PC-3 (cell line): ENCODE measurements around the gene CELA3A. TPM values are rescaled to one million over a fixed set of nuclear protein-coding genes. Genes with fewer than 3 reads are reported as not detected.

Experiments used
- ATAC-seq: fragments of 200-7000 bp; cut with Tn5 transposase; 2 replicates; pipeline ENCODE4 v1.9.1; 2020; ENCODE audit warnings: mild to moderate bottlenecking, moderate library complexity
- BruUV-seq: library from RNA; stranded (reverse); fragments of 400-500 nt; replicated peaks from 2 replicates; lab custom pipeline; 2021; lab: Mats Ljungman, UMichigan
- CTCF ChIA-PET: fragments of 300-600 bp; sonication (Branson Sonifier 250); formaldehyde crosslinking; loops from one replicate; lab custom pipeline; 2022; ENCODE audit warnings: antibody characterized with exemption; lab: Charles Lee
- POLR2A ChIA-PET: fragments of 300-600 bp; sonication (Branson Sonifier 250); formaldehyde crosslinking; loops from one replicate; lab custom pipeline; 2022; ENCODE audit warnings: antibody characterized with exemption; ENCODE audit not compliant: unreplicated experiment; lab: Charles Lee
- DNase-seq: peaks from one replicate; pipeline ENCODE4 v3.0.0-alpha.2; 2015
- H2AFZ ChIP-seq: fragments of 300-600 bp; sonication (generic); 2 replicates; pipeline ENCODE4 v1.6.0; 2016; ENCODE audit warnings: antibody characterized with exemption, low read length
- H3F3A ChIP-seq: fragments of 300-600 bp; sonication (generic); one replicate; pipeline ENCODE4 v1.6.0; 2017; ENCODE audit warnings: antibody characterized with exemption, low read length, control low read depth, mild to moderate bottlenecking; ENCODE audit not compliant: unreplicated experiment
- H3K27ac ChIP-seq: fragments of 300-600 bp; sonication (generic); 2 replicates; pipeline ENCODE4 v1.5.1; 2016; ENCODE audit warnings: mild to moderate bottlenecking, low read length
- H3K27me3 ChIP-seq: fragments of 300-600 bp; sonication (generic); 2 replicates; pipeline ENCODE4 v1.6.1; 2016; ENCODE audit warnings: low read length, mixed read lengths
- H3K36me3 ChIP-seq: fragments of 300-600 bp; sonication (generic); 2 replicates; pipeline ENCODE4 v1.6.1; 2016; ENCODE audit warnings: low read depth, mixed run types, low read length, mixed read lengths
- H3K4me1 ChIP-seq: fragments of 300-600 bp; sonication (generic); 2 replicates; pipeline ENCODE4 v1.5.1; 2016; ENCODE audit warnings: low read length; ENCODE audit not compliant: insufficient read depth
- H3K4me2 ChIP-seq: fragments of 300-600 bp; sonication (generic); 2 replicates; pipeline ENCODE4 v1.6.0; 2016; ENCODE audit warnings: low read length
- H3K4me3 ChIP-seq: fragments of 300-600 bp; sonication (generic); 2 replicates; pipeline ENCODE4 v1.5.1; 2016; ENCODE audit warnings: mild to moderate bottlenecking, low read length, mixed read lengths
- H3K79me2 ChIP-seq: fragments of 300-600 bp; sonication (generic); 2 replicates; pipeline ENCODE4 v1.6.1; 2017; ENCODE audit warnings: low read length, mixed read lengths
- H3K9ac ChIP-seq: fragments of 300-600 bp; sonication (generic); 2 replicates; pipeline ENCODE4 v1.6.0; 2016; ENCODE audit warnings: mild to moderate bottlenecking, low read length
- H3K9me2 ChIP-seq: fragments of 300-600 bp; sonication (generic); replicated peaks from 2 replicates; pipeline ENCODE4 v1.6.1; 2016; ENCODE audit warnings: mixed run types, low read length, mixed read lengths
- H3K9me3 ChIP-seq: fragments of 300-600 bp; sonication (generic); 2 replicates; pipeline ENCODE4 v1.6.1; 2016; ENCODE audit warnings: low read length, mixed read lengths
- H4K20me1 ChIP-seq: fragments of 300-600 bp; sonication (generic); 2 replicates; pipeline ENCODE4 v1.6.1; 2016; ENCODE audit warnings: low read length, mixed read lengths
- EZH2 ChIP-seq: fragments of 300-600 bp; sonication (generic); IDR thresholded peaks from one replicate; pipeline ENCODE4 v1.6.1; 2017; ENCODE audit warnings: antibody characterized with exemption, mild to moderate bottlenecking, low read length; ENCODE audit not compliant: unreplicated experiment
- EZH2phosphoT487 ChIP-seq: fragments of 300-600 bp; sonication (generic); IDR thresholded peaks from 2 replicates; pipeline ENCODE4 v1.6.1; 2018; ENCODE audit warnings: mild to moderate bottlenecking, antibody characterized with exemption, low read length, borderline replicate concordance
- intact Hi-C: fragments of 100-400 bp; cut with micrococcal nuclease; formaldehyde crosslinking; loops from 2 replicates; pipeline ENCODE4 v1.9.0; 2023
- total RNA-seq: library from RNA; depleted of rRNA; stranded (reverse); fragments of >200 nt; gene quantifications from 2 replicates; pipeline ENCODE4 v1.2.3, GENCODE V29; 2014
- TF ChIP-seq, protein P1 (sequence below): fragments of 300-600 bp; sonication (generic); conservative IDR thresholded peaks from 2 replicates; pipeline ENCODE4 v1.5.1; 2017; ENCODE audit warnings: antibody characterized with exemption, low read depth, mild to moderate bottlenecking, low read length

Gene CELA3A
- total RNA-seq, 1 experiment from 2014 or later = not detected

GRCh38 chr1:22053861-22054770, 52.7 kb downstream of the CELA3A start:
- peak overlapping the region; percentile 91 for H3K4me2 ChIP-seq
- ATAC-seq (no peak), DNase-seq (no peak)
- POLR2A ChIA-PET = interaction anchor here (0.6 kb wide), 1 partner anchor 125 kb away, joined by 3 read pairs; no protein-coding TSS in a partner anchor
- TF ChIP-seq, protein P1, sequence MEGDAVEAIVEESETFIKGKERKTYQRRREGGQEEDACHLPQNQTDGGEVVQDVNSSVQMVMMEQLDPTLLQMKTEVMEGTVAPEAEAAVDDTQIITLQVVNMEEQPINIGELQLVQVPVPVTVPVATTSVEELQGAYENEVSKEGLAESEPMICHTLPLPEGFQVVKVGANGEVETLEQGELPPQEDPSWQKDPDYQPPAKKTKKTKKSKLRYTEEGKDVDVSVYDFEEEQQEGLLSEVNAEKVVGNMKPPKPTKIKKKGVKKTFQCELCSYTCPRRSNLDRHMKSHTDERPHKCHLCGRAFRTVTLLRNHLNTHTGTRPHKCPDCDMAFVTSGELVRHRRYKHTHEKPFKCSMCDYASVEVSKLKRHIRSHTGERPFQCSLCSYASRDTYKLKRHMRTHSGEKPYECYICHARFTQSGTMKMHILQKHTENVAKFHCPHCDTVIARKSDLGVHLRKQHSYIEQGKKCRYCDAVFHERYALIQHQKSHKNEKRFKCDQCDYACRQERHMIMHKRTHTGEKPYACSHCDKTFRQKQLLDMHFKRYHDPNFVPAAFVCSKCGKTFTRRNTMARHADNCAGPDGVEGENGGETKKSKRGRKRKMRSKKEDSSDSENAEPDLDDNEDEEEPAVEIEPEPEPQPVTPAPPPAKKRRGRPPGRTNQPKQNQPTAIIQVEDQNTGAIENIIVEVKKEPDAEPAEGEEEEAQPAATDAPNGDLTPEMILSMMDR = no peak
- TF ChIP-seq EZH2 (no peak), EZH2phosphoT487 (no peak)
- H3K36me3 ChIP-seq = peaks cover 23% of the 10 kb centered on the region; the same call in 1 of the 2 replicates
- intact Hi-C loops = no loop called here
- H3K4me3 ChIP-seq = peak overlapping the region; percentile 98
- peaks cover 25% of the 10 kb centered on the region for H3K4me1 ChIP-seq
- no TSS peak for BruUV-seq
- no peaks in the 10 kb centered on the region for H3K9me2 ChIP-seq
- peaks cover 62% of the 10 kb centered on the region for H3K79me2 ChIP-seq
- H3K27me3 ChIP-seq = no peaks in the 10 kb centered on the region
- H4K20me1 ChIP-seq = peaks cover 52% of the 10 kb centered on the region
- no peaks in the 10 kb centered on the region for H3K9me3 ChIP-seq
- H2AFZ ChIP-seq = no peak overlapping the region
- peak overlapping the region; percentile 66; the same call in 1 of the 2 replicates for H3K27ac ChIP-seq
- H3F3A ChIP-seq = no peaks in the 10 kb centered on the region
- H3K9ac ChIP-seq = peak overlapping the region; percentile 99
- CTCF ChIA-PET = no interaction called here

GRCh38 chr1:22055463-22055862, 54.0 kb downstream of the CELA3A start:
- CTCF ChIA-PET = no interaction called here
- no peak for DNase-seq
- Histone ChIP-seq H3K27ac (no peak overlapping the region), H3K4me1 (peaks cover 25% of the 10 kb centered on the region), H3F3A (no peaks in the 10 kb centered on the region), H3K27me3 (no peaks in the 10 kb centered on the region), H3K36me3 (peaks cover 23% of the 10 kb centered on the region; the same call in 1 of the 2 replicates), H3K4me2 (peak overlapping the region; percentile 58), H3K4me3 (peak overlapping the region; percentile 43), H2AFZ (no peak overlapping the region), H4K20me1 (peaks cover 65% of the 10 kb centered on the region), H3K9ac (no peak overlapping the region), H3K9me3 (no peaks in the 10 kb centered on the region), H3K9me2 (no peaks in the 10 kb centered on the region), H3K79me2 (peaks cover 75% of the 10 kb centered on the region)
- BruUV-seq = no TSS peak
- intact Hi-C loops = no loop called here
- TF ChIP-seq EZH2 (no peak), EZH2phosphoT487 (no peak)
- TF ChIP-seq, protein P1 = no peak
- POLR2A ChIA-PET = interaction anchor here (0.6 kb wide), 1 partner anchor 17 kb away, joined by 3 read pairs; no protein-coding TSS in a partner anchor
- no peak for ATAC-seq
